Kidney capillary endothelial cell (primary cell): ENCODE data around the gene BNC2.
A peak's percentile ranks its signal among the peaks of the same experiment; 100 is the strongest.
"Not testable (repeated sequence)": the region's sequence is repeated elsewhere in the genome, so short reads cannot be mapped to it uniquely, and the experiment has no call there.

Experiments used
- DNase-seq: peaks from one replicate; pipeline ENCODE4 v3.0.0-alpha.2; 2018; ENCODE audit warnings: low spot score

Gene BNC2

GRCh38 chr9:16500386-16500785 is 370.1 kb downstream of the BNC2 start:
- DNase-seq: no peak

- no peak for DNase-seq
These were observed 370.6 kb downstream of the BNC2 start for GRCh38 chr9:16499892-16500291.

GRCh38 chr9:16496908-16497307 is 373.6 kb downstream of the BNC2 start:
- DNase-seq: no peak

GRCh38 chr9:16487915-16488314 is 382.6 kb downstream of the BNC2 start:
- DNase-seq: no peak

GRCh38 chr9:16485575-16486321 is 384.7 kb downstream of the BNC2 start:
- no peak for DNase-seq

DNA sequence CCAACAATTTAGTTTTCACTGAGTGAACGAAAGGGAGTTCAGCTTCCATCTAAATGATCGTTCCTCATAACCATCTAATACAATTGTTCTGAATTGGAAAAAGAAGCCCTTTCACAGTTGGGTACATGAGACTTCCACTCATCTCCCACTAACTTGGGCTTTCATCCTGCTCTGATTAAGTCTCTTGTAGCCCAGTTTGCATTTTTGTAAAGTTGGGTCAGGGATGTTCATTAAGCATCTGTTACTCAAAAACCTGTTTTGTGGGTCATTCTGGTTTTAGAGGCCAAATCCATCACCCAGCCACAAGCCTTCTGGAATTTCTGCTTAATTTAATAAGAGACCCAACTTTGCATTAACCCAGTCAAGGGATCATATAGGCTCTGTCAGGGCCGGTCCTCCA is 385.3 kb downstream of the BNC2 start:
- no peak for DNase-seq

- no peak for DNase-seq
These were observed 385.7 kb downstream of the BNC2 start for GRCh38 chr9:16484744-16485143.

DNA sequence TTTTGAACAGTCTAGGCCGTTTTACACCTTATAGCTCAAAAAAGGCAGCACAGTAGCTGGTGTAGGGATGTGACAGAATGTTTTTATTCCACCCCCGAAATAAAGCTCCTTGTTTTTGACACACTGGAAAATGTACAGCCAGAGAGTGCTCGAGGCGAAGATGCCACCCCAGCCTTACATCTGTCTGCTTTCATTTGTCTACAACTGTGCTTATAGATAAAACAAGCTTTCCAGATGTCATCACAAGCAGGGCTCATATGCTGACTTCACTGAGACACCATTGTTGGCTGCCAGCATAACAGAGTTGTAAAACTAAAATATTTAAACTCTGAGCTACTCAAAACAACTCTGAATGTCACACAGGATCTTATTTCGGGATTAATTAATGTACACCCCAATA is 386.3 kb downstream of the BNC2 start:
- DNase-seq: no peak

- DNase-seq: no peak
These were observed 387.7 kb downstream of the BNC2 start for GRCh38 chr9:16482764-16483163.

- not testable (repeated sequence) for DNase-seq
These were observed 389.9 kb downstream of the BNC2 start for GRCh38 chr9:16480584-16480983.

DNA sequence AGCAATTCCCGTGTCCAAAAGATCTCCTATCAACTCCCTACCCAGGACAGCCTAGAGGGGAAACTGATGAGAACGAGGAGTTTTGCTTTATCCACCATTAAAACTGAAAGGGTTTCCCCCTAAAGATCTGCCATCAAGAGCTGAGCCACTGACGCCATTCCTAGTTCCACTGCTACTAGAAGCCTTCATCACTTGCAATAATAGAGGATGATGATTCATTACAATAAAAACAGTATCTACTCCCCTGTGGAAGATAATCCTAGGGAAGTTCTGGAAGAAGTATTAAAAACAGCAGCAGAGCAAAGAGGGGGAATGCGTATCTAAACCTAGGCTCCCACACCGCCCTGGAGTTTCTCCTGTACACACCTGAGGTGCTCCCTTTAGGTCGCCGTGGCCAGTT is 394.5 kb downstream of the BNC2 start:
- DNase-seq: no peak

DNA sequence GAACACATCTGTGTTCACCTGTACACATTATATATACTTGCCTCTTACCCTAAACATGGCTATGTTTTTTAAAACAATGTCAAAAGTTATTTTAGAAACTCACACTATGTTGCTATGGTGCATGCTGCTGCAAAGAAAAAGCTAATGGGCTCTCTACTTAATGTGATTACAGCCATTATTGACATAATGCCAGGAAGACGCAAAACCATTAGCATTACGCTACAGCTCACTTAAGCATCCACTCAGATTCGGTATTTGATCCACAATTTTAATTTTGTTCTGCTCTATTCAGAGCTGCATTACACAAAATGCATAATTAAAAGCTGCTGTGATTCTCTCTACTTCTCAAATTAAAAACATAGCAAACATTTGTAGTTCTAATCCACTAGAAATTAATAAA is 395.2 kb downstream of the BNC2 start:
- DNase-seq: no peak

GRCh38 chr9:16469184-16469583 is 401.3 kb downstream of the BNC2 start:
- DNase-seq: no peak

- DNase-seq: no peak
These were observed 408.6 kb downstream of the BNC2 start for GRCh38 chr9:16461851-16462250.

- no peak for DNase-seq
These were observed 409.2 kb downstream of the BNC2 start for GRCh38 chr9:16461137-16461840.

- DNase-seq: no peak
These were observed 409.8 kb downstream of the BNC2 start for GRCh38 chr9:16460696-16461095.

DNA sequence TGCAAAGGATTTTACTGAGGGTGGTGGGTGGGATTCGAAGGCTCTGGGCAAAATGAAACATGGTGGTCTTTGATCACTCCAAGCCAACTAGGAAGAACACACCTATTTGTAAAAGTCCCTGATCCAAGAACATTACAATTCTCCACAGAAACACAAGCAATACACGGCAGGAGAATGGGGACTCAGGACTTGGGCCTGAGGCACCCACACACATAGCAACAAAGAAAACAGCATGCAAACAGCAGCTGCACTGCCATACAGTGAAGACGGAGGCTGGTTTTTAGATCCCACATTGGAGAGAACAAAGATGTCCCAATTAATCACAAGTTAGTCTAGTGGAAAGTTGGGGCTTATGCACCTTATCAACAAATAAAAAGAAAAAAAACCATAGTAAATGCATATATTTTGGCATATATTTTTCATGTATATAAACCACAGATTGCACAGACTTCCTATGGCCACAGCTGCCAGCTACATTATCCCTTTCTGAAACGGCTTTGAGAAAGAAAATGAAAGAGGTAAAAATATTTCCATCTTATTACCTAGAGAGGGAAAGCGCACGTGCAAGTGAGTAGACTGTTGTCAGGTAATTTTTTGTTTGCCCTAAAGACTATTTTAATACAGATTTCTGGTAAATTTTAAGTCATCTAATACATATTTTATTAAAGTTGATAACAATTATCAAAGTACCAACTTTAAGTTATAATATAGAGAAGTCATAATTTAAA is 410.9 kb downstream of the BNC2 start:
- DNase-seq: no peak

DNA sequence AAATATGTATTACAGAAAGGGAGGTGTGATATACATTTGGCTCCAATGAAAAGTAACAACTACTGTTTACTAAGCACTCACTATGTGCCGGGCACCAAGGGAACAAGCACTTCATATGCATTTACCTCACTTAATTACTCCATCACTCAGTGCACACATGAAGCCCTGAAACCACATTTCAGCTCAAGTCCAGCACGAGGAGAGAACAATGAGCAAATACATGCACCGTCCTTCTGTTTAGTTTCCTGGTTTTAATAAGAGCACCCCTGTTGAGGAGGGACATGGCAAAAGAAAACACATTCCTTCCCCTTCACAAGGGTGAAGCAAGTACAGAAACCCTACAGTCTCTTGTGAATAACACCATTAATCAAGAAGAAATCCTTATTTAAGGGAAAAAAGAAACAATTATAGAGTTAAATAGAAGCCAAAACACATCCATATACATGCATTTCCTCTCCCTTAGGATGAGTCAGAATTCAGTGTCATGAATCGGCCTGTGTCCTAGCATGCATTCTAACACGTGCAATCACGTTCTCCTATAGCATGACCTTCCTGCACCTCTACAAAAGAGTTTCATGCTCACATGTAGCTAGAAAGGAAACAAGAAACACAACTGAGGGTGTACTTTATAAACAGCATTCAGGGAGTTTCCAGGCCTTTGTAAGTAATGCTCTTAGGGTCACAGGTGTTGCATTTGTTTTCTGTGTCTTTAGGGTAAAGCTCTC is 411.6 kb downstream of the BNC2 start:
- DNase-seq: peak; percentile 22

- no peak for DNase-seq
These were observed 414.6 kb downstream of the BNC2 start for GRCh38 chr9:16455842-16456241.

DNA sequence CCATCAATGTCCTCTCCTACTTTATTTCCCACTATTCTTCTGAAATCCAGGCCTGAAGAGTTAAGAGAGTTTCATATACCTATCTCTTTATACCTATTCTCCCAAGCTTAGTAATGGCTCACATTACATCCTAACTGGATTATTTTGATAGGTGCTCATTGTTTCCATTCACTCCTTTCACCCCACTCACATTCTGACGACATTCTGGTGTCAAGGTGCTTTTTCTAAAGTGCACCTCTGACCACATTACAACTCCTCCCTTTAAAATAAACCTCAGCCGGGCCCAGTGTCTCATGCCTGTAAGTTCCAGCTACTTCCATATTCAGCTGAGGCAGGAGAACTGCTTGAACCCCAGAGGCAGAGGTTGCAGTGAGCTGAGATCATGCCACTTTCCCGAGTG is 417.1 kb downstream of the BNC2 start:
- no peak for DNase-seq

GRCh38 chr9:16450578-16450977 is 419.9 kb downstream of the BNC2 start:
- DNase-seq: no peak

DNA sequence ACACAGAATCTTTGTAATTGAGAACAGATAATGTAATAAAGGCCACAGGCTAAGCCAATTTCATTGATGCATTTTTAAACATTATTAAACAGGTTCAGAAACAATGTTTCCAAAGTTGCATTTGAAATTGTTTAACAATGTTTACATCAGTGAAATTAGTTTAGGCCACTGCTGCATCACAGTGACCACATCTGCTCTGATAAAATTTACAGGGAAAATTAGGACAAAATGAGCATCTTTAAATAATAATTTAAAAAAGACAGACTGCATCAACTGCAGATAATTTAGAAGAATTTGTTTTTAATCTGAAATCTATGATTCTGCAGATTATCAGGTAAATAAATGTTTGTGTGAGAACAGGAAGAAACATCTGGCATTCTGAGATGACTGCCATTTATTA is 420.4 kb downstream of the BNC2 start:
- no peak for DNase-seq
